Measurements from ENCODE around the gene SPEN. TPM values are rescaled to one million over a fixed set of nuclear protein-coding genes. Genes with fewer than 3 reads are reported as not detected.

SPEN gene
- total RNA-seq, 5 donors from 2014 or later (not counting 1 experiment from before 2014, with no cell fraction given): 69.9 to 81.1 (median 72.1) TPM

GRCh38 chr1:15985611-15986297, 138.2 kb downstream of the SPEN start:
- 46% methylated on average over 3 of the region's 5 CpGs for WGBS (ENCODE audit: insufficient coverage)
- H3K36me3 Mint-ChIP-seq: no peaks in the 10 kb centered on the region
- Histone ChIP-seq H3K36me3 (ENCODE audit: control insufficient read depth in 2 of 2, extremely low read depth in 1 of 2, insufficient read depth in 1 of 2, low read length in 1 of 2) (no peaks in the 10 kb centered on the region), H3K27ac (ENCODE audit: low read length) (no peak overlapping the region), H3K27me3 (replicated peaks in 1 of 2; ENCODE audit: control insufficient read depth in 2 of 2, extremely low read depth in 1 of 2, insufficient read depth in 2 of 2, low read length in 1 of 2) (peaks cover 0 to 8% of the 10 kb centered on the region in 2 experiments), H3K4me3 (ENCODE audit: control insufficient read depth in 1 of 2, extremely low read depth in 1 of 2, low read length in 1 of 2) (no peak overlapping the region), H3K9me3 (no peaks in the 10 kb centered on the region), H3K4me1 (ENCODE audit: control insufficient read depth in 1 of 2, extremely low read depth in 1 of 2, insufficient read depth in 2 of 2, low read length in 2 of 2) (no peaks in the 10 kb centered on the region)
- DNase-seq: no peak
- no peaks in the 10 kb centered on the region for H3K9me3 Mint-ChIP-seq
- H3K4me1 Mint-ChIP-seq: no peaks in the 10 kb centered on the region
- POLR2A ChIA-PET: interaction anchor here in 1 of 2 donors (0.6 kb wide), 1 partner anchor 11 kb away, joined by 3 read pairs; no protein-coding TSS in a partner anchor
- H3K27ac Mint-ChIP-seq: no peak overlapping the region
- H3K27me3 Mint-ChIP-seq: peaks cover 0 to 1% of the 10 kb centered on the region in 2 donors
- CTCF ChIA-PET: interaction anchor here in 1 of 2 donors (0.6 to 1.1 kb wide), 2 partner anchors 35 to 130 kb away, joined by 3 read pairs; no protein-coding TSS in a partner anchor
- no peak for ATAC-seq (replicated peaks in 1 of 4)
- no peak overlapping the region for H3K4me3 Mint-ChIP-seq

GRCh38 chr1:15988856-15989736, 141.6 kb downstream of the SPEN start:
- Mint-ChIP-seq H3K27ac (no peak overlapping the region), H3K4me3 (no peak overlapping the region), H3K27me3 (no peaks in the 10 kb centered on the region), H3K9me3 (no peaks in the 10 kb centered on the region), H3K36me3 (no peaks in the 10 kb centered on the region), H3K4me1 (no peaks in the 10 kb centered on the region)
- Histone ChIP-seq H3K9me3 (no peaks in the 10 kb centered on the region), H3K27me3 (replicated peaks in 1 of 2; ENCODE audit: control insufficient read depth in 2 of 2, extremely low read depth in 1 of 2, insufficient read depth in 2 of 2, low read length in 1 of 2) (peaks cover 0 to 12% of the 10 kb centered on the region in 2 experiments), H3K27ac (ENCODE audit: low read length) (no peak overlapping the region), H3K4me1 (ENCODE audit: control insufficient read depth in 1 of 2, extremely low read depth in 1 of 2, insufficient read depth in 2 of 2, low read length in 2 of 2) (no peaks in the 10 kb centered on the region), H3K4me3 (ENCODE audit: control insufficient read depth in 1 of 2, extremely low read depth in 1 of 2, low read length in 1 of 2) (no peak overlapping the region), H3K36me3 (ENCODE audit: control insufficient read depth in 2 of 2, extremely low read depth in 1 of 2, insufficient read depth in 1 of 2, low read length in 1 of 2) (no peaks in the 10 kb centered on the region)
- POLR2A ChIA-PET: no interaction called here
- CTCF ChIA-PET: no interaction called here
- 81% methylated on average over 9 of the region's 13 CpGs for whole genome bisulfite sequencing (ENCODE audit: insufficient coverage)
- ATAC-seq (replicated peaks in 1 of 4): no peak
- no peak for DNase-seq

GRCh38 chr1:15989776-15990175, 142.3 kb downstream of the SPEN start:
- peaks cover 0 to 12% of the 10 kb centered on the region in 2 experiments for H3K27me3 ChIP-seq (replicated peaks in 1 of 2; ENCODE audit: control insufficient read depth in 2 of 2, extremely low read depth in 1 of 2, insufficient read depth in 2 of 2, low read length in 1 of 2)
- H3K27ac ChIP-seq (ENCODE audit: low read length): no peak overlapping the region
- H3K36me3 ChIP-seq (ENCODE audit: control insufficient read depth in 2 of 2, extremely low read depth in 1 of 2, insufficient read depth in 1 of 2, low read length in 1 of 2): no peaks in the 10 kb centered on the region
- Mint-ChIP-seq H3K27me3 (no peaks in the 10 kb centered on the region), H3K9me3 (no peaks in the 10 kb centered on the region), H3K36me3 (no peaks in the 10 kb centered on the region), H3K4me3 (no peak overlapping the region), H3K4me1 (no peaks in the 10 kb centered on the region), H3K27ac (no peak overlapping the region)
- no peaks in the 10 kb centered on the region for H3K4me1 ChIP-seq (ENCODE audit: control insufficient read depth in 1 of 2, extremely low read depth in 1 of 2, insufficient read depth in 2 of 2, low read length in 2 of 2)
- H3K9me3 ChIP-seq: no peaks in the 10 kb centered on the region
- ATAC-seq (replicated peaks in 1 of 4) (no peak), DNase-seq (no peak)
- ChIA-PET CTCF (no interaction called here), POLR2A (no interaction called here)
- WGBS (ENCODE audit: insufficient coverage): 83% methylated on average over 7 of the region's 9 CpGs
- H3K4me3 ChIP-seq (ENCODE audit: control insufficient read depth in 1 of 2, extremely low read depth in 1 of 2, low read length in 1 of 2): no peak overlapping the region

Other genes with a start within 250 kb of the SPEN start
- 10 to 100 TPM; 32.4 to 62.2 (median 60.5) TPM for gene DDI2, start 230.2 kb upstream of the SPEN start, total RNA-seq
- gene PLEKHM2, start 163.4 kb upstream of the SPEN start, total RNA-seq: 10 to 100 TPM; 52.5 to 65.2 (median 59.6) TPM
- 1 to 10 TPM; 1.8 to 4.1 (median 2.6) TPM for gene SLC25A34, start 111.4 kb upstream of the SPEN start, total RNA-seq
- not detected for gene TMEM82, start 105.2 kb upstream of the SPEN start, total RNA-seq
- under 1 TPM in 3 of 5 donors, not detected in 2; 0.36 to 0.54 (median 0.50) TPM for gene FBLIM1, start 88.9 kb upstream of the SPEN start, total RNA-seq
- 1 to 10 TPM in 3 of 5 donors, under 1 TPM in 2; 0.68 to 1.3 (median 1.1) TPM for gene UQCRHL, start 40.1 kb upstream of the SPEN start, total RNA-seq
- gene ZBTB17, start 128.4 kb downstream of the SPEN start, total RNA-seq: 10 to 100 TPM; 66.6 to 82.6 (median 78.3) TPM
- gene SRARP, start 156.5 kb downstream of the SPEN start, total RNA-seq: not detected
- under 1 TPM in 1 of 5 donors, not detected in 4; 0.19 TPM for gene HSPB7, start 170.3 kb downstream of the SPEN start, total RNA-seq
- not detected for gene CLCNKA, start 174.3 kb downstream of the SPEN start, total RNA-seq
- gene CLCNKB, start 196.1 kb downstream of the SPEN start, total RNA-seq: not detected
- under 1 TPM in 1 of 5 donors, not detected in 4; 0.30 TPM for gene FAM131C, start 225.9 kb downstream of the SPEN start, total RNA-seq